AML-193 (cell line): Measurements from ENCODE around the gene ABLIM1.

Source experiments
- DNase-seq, 2 experiments: peaks; one replicate each; lab custom pipeline; 2025; lab: John Stamatoyannopoulos, UW

Gene ABLIM1

DNA sequence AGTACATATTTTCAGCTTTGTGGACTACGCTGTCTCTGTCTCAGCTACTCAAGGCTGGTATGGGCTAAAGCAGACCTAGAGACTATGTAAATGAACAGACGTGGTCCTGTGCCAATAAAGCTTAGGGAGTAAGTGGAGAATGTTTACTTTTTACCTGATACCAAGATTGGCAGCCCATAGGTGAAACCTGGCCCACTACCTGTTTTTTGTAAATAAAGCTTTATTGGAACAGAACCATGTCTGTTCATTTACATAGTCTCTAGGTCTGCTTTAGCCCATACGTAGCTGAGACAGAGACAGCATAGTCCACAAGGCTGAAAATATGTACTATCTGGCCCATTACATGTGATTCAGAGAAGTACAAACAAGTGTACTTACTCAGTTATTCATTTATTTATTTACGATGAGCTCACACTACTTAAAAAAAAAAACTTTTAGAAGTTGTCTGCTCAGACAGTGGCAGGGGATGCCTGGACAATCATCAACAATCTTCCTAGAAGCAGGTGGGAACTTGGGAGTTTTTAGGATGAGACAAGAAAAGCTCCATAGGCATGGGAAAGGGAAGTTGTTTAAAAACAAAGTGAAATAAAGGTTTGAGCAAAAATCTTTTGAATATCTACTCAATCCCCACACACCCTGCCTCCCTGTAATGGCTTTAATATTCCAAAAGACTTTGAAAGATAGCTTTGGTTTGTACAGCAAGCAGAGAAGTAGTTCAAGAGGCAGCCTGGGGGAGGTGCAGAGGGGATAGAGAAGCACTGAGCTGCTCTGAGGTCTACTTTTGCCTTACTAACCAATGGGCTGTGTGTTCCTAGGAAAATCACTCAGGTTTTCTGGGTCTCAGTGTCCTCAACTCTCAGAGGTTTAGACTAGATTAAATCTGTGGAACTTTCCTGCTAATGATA lies 139.4 kb downstream of the ABLIM1 start:
- no peak for DNase-seq

DNA sequence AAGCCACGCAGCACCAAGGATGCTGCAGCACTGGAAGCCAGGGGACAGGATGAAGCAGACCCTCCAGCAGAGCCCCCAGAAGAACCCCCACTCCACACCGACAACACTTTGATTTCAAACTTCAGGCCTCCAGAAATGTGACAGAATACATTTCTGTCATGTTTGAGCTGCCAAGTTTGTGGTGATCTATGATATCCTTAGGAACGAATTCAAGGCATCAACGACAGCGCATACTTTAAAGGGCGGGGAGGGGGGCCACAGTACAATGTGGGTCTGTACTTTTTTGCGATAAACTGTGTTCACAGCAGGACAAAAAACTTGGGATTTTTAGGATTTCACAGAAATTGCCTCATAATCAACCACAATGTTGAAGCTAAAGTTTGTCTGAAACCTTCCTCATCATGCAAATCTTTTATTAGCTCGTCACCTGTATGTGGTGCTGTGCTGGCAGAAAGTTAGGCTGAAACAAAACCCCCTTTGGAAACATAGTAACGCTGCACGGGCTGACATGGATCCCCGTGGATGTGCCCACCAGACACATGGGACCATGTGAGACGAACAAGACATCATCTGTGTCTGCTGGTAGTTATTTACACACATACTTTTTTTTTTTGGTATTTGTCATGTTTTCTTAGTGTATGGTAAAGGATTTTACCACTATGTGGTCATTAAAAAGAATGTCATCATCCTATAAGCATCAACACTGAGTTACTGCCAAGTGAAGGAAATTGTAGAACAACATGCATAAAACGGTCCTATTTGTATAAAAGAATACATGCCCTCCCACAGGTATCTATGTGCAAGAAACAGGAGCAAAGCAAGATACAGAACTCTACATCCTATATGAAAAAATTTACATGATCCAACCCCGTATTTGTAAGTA lies 140.5 kb downstream of the ABLIM1 start:
- no peak for DNase-seq

DNA sequence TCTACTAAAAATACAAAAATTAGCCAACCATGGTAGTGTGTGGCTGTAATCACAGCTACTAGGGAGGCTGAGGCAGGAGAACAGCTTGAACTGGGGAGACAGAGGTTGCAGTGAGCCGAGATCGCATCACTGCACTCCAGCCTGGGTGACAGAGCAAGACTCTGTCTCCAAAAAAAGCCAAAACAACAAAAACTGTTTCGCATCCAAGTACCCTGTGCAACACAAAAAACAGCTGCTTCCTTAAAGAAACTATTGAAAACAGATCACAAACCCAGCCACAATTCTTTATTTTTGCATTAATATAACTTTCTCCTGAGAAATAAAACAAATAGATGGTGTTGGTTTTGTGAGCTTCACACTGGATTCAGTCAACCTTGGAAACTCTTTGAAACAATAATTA lies 141.7 kb downstream of the ABLIM1 start:
- no peak for DNase-seq

DNA sequence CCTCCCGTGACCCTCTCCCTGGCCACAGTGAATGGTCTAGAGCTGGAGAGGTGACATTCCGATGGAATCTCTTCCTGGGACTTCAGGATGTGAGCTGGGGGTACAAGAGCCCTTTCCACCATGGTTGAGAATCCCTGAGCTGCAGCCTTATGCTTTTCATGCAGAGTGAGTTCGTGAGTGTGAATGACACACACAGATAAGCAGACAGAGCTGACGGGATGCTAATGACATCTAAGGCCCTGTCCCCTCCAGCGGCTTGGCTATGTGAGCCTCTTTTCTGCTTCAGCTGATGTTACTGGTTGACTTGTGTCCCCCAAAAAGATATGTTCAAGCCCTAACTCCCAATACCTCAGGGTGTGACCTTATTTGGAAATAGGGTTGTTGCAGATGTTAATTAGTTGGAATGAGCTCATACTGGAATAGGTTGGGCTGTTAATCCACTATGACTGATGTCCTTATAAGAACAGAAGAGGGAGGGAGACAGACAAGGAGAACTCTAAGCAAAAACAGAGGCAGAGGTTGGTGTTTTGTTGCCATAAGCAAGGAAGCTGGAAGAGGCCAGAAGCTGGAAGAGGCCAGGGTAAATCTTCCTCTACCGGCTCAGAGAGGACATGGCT lies 142.7 kb downstream of the ABLIM1 start:
- DNase-seq, result no peak

DNA sequence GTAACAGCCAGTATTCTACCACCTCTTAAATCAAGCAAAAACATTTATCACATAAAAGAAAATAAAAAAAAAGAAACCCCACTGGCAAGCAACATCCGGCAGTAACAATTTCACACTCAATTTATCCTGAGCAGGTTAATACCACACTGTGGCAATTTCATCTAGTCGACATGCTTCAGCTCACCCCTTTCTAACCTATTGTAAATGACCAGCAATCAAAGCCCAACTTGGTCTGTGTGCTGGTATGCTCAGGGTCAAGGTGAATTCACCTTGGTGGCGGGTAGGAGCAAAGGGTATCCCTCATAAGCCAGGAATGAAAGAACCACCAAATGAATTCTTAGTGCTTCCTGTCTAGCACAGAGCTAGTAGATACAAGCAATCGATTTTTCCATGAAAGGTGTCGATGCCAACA lies 144.7 kb downstream of the ABLIM1 start:
- DNase-seq, result no peak

DNA sequence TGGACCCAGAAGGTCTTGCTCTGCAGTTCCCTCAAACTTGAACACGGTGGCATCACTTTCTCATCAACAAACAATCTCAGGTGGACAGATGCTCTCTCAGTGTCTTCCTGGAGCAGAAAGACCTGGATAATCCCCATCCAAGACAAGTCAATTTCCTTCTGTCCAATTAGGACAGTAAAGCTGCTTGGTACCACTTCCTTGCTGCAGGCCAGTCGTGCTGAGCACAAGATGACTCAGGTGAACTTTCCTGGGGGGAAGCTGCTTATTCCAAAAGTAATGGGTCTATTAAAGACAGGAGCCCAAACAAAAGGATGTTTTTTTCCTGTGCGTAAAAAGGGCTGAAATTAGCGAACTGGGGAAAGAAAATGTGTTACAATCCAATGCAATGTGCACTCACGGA lies 146.2 kb downstream of the ABLIM1 start:
- no peak for DNase-seq

DNA sequence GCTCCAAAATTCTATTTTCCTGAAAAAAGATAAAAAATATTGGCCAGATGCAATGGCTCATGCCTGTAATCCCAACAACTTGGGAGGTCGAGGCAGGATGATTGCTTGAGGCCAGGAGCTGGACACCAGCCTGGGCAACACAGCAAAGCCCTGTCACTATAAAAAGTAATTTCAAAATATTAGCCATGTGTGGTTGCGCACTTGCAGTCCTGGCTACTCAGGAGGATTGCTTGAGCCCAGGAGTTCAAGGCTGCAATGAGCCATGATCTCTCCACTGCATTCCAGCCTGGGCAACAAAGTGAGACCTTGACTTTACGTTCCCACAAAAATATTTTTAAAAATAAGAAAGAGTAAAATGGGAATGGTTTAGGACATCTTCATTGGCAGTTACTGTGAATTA lies 149.7 kb downstream of the ABLIM1 start:
- DNase-seq, result no peak

DNA sequence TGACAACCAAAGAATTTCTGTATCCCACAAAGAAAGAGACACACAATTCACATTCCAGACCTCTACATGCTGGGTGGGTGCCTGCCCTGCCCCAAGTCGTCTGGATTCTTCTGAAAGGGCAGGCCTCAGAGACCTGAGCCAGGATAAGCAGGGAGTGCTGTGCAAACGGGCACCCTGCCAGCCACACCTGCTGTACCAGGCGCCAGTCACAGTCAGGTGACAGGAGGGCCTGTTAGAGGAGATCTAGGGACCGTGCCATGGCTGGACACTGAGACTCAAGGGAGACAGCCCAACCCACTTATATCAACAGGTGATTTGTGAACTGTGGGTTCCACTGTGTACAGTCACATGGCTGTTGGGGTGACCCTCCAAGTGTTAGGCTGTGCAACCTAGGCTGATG lies 150.6 kb downstream of the ABLIM1 start:
- no peak for DNase-seq

DNA sequence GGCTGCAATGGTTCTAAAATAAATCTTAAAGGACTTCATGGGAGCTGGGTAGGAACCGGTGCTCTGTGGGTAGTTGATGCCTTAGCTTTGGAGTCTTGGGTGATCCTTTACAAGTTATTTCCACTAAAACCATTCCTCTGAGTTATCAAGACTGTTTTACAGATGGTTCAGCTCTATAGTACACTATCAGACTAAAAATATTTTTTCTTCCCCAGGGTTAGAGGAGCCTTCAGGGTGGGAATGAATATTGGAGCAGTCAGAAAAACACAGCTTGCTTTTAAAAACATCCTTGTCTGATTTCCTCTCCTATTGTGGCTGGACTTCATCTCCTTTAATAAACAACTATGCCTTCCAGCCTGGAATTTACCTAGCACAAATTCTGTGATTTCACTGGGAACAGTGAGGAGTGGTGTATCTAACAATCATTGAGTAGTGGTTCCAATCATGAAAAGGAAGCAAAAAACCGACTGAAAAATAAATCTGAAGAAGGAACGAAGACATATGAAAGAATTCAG lies 151.1 kb downstream of the ABLIM1 start:
- no peak for DNase-seq

DNA sequence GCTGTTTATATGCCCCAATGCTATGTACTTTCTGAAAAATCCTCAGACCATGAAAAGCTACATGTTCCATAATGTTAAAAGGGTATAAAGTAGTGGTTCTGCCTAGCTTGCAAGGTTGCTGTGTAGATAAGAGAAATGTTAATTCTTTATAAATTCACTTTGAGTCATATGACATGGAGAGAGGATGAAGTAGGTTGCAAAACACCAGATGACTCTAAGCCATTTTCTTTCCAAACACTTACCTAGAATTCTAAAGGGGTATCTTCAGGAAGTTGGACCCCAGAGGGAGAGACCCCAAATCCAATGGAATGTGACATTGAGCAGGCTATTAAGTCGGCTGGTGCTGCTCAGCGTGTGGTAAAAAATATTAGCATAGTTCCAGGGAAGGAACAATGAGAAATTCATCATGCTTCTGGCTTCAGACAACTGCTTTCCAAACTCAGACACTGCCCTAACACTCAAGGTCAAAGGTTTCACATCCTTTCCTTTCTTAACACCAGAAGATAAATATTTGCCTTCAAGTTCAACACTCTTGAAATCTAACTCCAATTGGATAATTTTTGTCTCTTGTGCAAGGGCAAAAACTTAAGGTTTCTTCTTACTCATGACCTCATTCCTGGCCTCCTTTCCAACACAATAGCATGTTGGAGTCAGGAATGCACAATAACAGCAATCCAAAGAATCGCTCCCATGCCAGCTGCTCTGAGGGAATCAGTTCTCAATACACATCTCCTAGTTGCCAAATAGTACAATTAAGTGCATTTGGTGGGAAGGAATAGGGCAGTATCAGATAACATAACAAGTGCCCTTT lies 153.1 kb downstream of the ABLIM1 start:
- DNase-seq, result no peak

DNA sequence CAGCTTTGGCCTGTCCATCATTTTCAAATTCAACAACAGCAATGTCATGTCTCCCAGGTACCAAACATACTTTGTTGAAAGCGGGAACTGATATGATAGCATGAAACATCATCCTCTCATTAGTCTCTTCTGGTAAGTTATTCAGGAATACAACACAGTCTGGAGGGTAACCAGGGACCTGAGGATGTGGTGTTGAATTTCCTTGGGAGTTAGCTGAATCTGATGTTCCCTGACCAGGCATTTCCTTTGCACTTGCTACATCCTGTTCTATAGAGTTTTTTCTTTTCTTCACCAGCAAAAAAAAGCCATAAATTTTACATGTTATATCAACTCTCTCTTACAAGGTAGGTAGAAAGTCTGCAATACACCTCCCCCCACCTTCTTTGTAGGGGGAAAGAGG lies 156.0 kb downstream of the ABLIM1 start:
- DNase-seq, result no peak

DNA sequence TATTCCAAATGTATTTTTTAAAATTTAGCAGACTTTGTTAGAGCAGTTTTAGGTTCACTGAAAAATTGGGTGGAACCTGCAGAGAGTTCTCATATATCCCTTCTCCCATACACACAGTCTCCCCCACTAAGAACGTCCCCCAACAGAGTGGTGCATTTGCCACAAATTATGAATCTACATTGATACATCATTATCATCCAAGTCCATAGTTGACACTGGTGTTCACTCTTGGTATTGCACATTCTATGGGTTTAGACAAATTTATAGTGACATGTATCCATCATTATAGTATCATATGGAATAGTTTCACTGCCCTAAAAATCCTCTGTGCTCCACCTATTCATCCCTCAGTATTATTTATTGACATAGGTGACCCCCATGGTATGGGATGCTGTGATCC lies 156.4 kb downstream of the ABLIM1 start:
- no peak for DNase-seq

DNA sequence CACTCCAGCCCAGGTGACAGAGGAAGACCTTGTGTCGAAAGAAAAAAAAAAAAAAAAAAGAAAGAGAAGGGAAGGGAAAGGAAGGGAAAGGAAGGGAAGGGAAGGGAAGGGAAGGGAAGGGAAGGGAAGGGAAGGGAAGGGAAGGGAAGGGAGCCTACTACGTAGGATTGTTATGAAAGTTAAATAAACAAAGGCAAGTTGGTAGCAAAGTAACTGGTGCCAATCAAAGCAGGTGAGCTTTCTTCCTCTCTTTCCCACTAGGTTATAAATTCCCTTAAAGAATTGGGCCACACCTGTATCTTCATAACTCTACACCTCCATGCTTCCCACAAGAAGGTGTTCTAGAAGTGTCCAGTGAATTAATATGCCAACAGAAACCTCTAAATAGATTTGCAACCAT lies 157.4 kb downstream of the ABLIM1 start:
- DNase-seq, result no peak

DNA sequence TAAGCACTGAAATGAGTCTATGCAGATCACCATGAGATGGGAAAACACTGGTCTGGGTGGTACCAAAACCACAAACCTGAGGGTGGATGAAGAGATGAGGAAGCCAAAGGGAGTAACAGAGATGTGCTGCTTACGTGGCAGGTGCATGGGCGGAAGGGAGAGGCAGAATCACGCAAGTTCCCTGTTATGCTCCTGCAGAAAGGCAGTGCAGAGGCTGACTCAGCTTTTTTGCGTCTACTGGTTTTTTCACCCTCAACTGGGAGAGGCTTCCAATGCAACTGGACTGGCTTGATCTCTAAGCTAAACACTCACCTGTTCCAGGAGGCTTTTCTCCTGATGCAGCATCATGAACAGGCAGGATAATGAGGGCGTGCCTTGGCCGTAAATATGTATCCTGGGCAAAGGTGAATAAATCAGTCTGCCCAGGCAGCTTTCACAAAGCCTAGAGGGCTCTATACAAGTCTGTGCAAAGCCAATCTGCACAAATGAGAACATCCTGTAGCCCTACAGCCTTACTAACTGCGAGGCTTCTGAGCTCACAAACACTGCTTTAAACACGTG lies 158.4 kb downstream of the ABLIM1 start:
- DNase-seq, result no peak

DNA sequence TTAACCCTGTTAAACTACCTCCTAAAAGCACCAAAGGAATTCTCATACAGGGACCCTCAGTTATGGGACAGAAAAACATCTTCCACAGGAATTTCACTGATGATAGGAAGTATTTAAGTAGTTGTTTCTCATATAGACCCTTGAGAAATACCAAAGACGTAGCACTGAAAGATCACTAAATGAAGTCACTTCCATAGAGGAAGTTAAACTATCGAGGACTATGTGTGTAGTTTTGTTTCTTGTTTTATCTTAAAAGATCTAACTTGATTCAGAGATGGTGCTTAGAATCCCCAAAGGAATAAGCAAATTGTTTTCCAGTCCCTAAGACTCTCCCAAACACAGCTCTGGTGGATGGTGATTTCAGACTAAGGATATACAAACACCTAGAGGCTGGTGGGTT lies 159.0 kb downstream of the ABLIM1 start:
- DNase-seq, result no peak

DNA sequence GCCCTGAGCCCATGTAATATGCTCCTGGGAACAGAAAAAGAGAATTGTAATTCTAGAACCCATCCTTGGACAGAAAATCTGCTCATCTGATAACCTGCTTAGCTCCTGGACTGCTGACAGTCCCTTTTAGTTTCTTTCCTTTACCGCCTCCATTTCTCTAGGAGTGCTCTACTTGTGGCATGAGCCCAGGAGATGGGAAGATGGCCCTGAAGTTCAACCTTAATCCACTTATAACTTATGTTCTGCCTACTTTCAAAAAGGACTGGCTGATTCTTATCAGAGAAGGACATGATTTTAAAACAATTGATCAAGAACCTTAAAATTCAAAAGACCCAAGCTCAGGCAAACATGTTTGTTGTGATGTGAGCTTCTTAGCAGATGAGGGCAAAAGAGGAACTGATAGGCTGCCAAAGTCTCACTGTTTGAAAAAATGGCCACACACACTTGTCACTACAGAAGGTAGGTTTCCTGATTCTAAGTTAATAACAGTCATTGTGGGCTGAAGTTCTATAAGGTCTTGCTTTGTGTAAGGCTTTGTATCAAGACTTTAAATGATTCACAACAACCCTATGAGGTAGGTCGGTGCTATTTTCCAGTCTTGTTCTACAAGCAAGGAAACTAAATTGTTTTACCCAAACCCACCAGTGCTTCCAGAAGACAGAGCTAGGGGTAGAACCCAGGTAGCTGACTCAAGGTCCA lies 159.5 kb downstream of the ABLIM1 start:
- DNase-seq, result peak; percentile 9 to 12

DNA sequence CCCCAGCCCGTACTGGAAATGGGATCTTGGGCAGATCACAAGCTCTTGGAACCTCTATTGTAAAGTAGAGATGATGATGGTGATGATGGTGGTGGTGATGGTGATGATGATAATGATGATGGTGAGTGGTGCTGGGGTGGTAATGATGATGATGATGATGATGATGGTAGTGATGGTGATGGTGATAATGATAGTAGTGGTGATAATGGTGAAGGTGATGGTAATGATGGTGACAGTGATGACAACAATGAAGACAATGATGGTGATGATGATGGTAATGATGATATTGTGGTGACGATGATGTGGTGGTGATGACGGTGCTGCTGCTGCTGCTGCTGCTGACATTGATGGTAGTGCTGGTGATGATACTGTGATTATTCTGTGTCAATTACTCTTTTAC lies 162.8 kb downstream of the ABLIM1 start:
- no peak for DNase-seq

DNA sequence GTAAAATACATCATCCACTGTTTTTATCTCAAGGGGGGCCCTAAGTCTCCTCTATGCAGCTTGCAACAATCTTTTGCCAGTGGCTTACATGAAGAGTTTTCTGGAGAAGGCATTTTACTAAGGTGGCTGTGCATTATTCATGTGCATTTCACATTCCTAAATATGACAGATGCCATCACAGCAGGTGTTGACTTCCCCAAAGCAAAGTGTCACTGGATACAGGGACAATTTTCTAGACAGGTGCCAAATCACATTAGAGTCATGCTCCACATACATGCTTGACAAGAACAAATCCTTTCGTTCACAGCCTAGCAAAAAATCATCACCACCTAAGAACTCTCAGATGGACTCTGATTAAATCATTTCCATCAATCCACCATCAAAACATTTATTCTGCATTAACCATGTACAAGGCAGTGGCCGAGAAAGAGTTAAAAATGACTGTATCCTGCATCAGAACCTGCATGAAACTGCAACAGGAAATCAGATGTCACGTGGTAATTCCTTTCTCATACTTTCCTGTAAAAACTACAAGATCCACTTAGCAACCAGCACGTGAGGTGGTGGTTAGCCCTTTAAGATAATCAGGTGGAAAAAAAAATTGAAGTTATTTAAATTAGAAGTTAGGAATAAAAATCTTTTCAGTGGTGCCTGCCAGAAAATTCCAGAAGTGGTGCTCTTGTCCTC lies 165.6 kb downstream of the ABLIM1 start:
- no peak for DNase-seq

DNA sequence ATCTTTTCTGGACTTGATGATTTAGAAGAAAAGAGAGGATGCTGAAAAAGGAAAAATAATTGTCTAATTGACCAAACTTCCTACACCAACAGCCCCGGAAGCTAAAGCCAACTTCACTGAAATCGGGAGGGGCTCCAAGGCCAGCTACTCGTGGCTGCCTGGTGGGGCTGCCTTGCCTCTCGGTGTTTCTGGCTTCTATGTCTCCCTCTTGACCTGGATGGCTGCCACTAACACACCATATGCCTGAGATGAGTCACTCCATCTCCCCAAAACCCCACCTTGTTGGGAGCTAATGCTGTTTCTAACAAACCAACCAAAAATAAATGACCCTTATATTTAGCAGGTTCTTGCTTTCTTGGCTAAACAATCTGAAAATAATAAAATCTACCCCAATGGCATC lies 166.1 kb downstream of the ABLIM1 start:
- no peak for DNase-seq

DNA sequence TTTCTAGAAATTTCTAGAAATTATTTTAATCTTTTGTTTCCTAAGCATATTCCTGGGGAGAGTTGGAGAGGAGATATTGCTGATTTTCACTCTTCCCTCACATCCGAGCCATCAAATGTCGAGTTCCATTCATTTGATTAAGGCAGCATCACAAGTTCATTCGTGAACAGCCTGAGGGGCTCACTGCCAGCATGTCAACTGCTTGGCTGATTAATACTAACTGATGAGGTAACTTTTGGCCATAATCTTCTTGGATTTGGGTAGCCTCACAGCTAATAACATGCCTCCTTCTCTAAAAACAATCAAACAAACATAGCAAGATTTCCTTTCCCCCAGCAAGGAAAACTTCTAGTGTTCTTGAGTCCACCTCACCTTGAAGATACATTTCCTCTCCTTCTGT lies 166.7 kb downstream of the ABLIM1 start:
- no peak for DNase-seq
